LNCaP clone FGC (cell line): ENCODE data around the gene GOLGA6A.
"Not testable (repeated sequence)": the region's sequence is repeated elsewhere in the genome, so short reads cannot be mapped to it uniquely, and the experiment has no call there.

Source experiments
- DNase-seq: peaks from one replicate; pipeline ENCODE4 v3.0.0-alpha.2; 2011; ENCODE audit warnings: low read depth
- H3K4me3 ChIP-seq: 2 replicates; pipeline ENCODE4 v1.5.1; 2011; ENCODE audit warnings: mild to moderate bottlenecking, low read depth, low read length, control low read depth
- TF ChIP-seq, protein P1 (sequence below): IDR thresholded peaks from 2 replicates; pipeline ENCODE4 v1.5.1; 2012; ENCODE audit warnings: mild to moderate bottlenecking; ENCODE audit not compliant: control insufficient read depth, insufficient read depth; ENCODE audit errors: extremely low read depth

The GOLGA6A gene

GRCh38 chr15:74062236-74062635, 20.1 kb downstream of the GOLGA6A start:
- TF ChIP-seq, protein P1, sequence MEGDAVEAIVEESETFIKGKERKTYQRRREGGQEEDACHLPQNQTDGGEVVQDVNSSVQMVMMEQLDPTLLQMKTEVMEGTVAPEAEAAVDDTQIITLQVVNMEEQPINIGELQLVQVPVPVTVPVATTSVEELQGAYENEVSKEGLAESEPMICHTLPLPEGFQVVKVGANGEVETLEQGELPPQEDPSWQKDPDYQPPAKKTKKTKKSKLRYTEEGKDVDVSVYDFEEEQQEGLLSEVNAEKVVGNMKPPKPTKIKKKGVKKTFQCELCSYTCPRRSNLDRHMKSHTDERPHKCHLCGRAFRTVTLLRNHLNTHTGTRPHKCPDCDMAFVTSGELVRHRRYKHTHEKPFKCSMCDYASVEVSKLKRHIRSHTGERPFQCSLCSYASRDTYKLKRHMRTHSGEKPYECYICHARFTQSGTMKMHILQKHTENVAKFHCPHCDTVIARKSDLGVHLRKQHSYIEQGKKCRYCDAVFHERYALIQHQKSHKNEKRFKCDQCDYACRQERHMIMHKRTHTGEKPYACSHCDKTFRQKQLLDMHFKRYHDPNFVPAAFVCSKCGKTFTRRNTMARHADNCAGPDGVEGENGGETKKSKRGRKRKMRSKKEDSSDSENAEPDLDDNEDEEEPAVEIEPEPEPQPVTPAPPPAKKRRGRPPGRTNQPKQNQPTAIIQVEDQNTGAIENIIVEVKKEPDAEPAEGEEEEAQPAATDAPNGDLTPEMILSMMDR, result no peak
- no peak overlapping the region for H3K4me3 ChIP-seq

DNA sequence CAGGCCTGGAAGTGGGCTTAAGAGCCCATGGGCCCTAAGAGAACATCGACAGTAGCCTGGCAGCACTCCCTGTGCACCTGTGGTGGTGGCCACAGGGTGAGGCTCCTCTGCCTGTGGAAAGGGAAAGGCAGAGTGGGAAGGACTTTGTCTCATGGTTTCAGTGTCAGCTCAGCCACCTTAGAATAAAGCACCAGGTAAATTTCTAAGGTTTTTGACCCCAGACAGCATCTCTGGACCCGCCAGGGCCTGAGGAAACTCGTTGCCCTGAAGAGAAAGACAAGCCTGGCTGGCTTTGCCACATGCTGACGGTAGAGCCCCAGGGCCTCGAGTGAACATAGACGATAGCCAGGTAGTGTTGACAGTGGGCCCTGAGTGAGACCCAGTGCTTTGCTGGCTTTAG, 22.1 kb downstream of the GOLGA6A start:
- no peak overlapping the region for H3K4me3 ChIP-seq
- TF ChIP-seq, protein P1, result no peak
- no peak for DNase-seq

More at GRCh38 chr15:74062236-74062635, 20.1 kb downstream of the GOLGA6A start:
- no peak for DNase-seq

- H3K4me3 ChIP-seq, DNase-seq: not testable (repeated sequence)
These were observed 23.1 kb downstream of the GOLGA6A start for GRCh38 chr15:74059050-74059833.

- H3K4me3 ChIP-seq, DNase-seq: not testable (repeated sequence)
These were observed 26.0 kb downstream of the GOLGA6A start for GRCh38 chr15:74056330-74056729.

DNA sequence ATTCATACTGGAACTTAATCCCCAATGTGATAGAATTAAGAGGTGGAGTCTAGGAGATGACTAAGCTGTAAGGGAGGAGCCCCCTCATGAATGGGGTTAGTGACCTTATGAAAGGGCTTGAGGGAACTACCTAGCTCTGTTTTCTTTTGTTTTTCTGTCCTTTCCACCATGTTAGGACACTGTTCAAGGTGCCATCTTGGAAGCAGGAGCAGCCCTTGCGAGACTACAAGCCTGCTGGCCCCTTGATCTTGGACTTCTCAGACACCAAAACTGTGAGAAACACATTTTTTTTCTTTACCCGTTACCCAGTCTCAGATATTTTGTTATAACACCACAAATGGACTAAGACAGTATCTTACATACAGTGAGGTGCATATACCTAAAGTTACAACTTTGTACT, 26.5 kb downstream of the GOLGA6A start:
- H3K4me3 ChIP-seq, result no peak overlapping the region
- TF ChIP-seq, protein P1, result no peak
- no peak for DNase-seq

GRCh38 chr15:74053941-74054529, 28.3 kb downstream of the GOLGA6A start:
- peak; percentile 14 for DNase-seq
- no peak overlapping the region for H3K4me3 ChIP-seq
- TF ChIP-seq, protein P1, result peak; percentile 75

DNA sequence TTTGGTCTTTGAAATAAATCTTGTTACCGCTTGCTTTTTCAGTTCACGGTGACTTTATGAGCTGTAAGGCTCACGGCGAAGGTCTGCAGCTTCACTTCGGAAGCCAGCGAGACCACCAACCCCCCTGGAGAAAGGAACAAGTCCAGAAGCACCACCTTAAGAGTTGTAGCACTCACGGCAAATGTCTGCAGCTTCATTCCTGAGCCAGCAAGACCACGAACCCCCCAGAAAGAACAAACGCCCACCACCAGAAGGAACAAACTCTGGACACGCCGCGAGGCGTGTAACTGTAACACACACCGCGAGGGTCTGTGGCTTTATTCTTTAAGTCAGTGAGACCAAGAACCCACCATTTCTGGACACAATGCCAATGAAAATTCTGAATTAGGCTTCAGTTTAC, 28.8 kb downstream of the GOLGA6A start:
- no peak overlapping the region for H3K4me3 ChIP-seq
- no peak for DNase-seq

GRCh38 chr15:74052271-74053260, 29.8 kb downstream of the GOLGA6A start:
- not testable (repeated sequence) for H3K4me3 ChIP-seq, DNase-seq

More for the DNA sequence above, 28.8 kb downstream of the GOLGA6A start:
- TF ChIP-seq, protein P1, result no peak
